ENCODE measurements around the gene MVB12B. TPM values are rescaled to one million over a fixed set of nuclear protein-coding genes. Genes with fewer than 3 reads are reported as not detected.
A peak's percentile ranks its signal among the peaks of the same experiment; 100 is the strongest.

Gene MVB12B
- total RNA-seq, 1 donor from 2014 or later, result 47.5 TPM

DNA sequence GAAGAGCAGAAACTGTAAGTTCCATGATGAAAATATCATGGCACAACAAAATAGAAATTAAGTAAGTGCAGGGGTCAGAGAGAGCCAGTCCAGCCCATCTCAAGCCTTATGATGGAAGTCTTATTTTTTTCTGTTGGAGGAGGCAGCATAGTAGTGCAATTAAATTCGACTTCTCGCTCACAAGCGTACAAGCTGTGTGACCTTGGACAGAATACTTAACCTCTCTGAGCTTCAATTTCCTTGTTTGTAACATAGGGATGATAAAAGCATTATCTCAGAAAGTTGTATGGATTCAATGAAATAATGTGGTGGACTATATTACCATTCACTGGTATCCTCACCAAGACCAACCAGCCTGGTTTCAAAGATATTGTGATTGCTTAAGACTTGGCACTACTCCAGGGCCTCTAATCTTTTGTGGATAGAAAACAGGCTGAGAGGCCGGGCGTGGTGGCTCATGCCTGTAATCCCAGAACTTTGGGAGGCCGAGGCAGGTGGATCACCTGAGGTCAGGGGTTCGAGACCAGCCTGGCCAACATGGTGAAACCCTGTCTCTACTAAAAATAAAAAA lies 26.8 kb upstream of the MVB12B start:
- Histone ChIP-seq H3K4me1 (peaks cover 5% of the 10 kb centered on the region), H3K36me3 (no peaks in the 10 kb centered on the region), H3K27ac (no peak overlapping the region), H3K4me3 (no peak overlapping the region), H3K9me3 (no peaks in the 10 kb centered on the region), H3K27me3 (no peaks in the 10 kb centered on the region)
- DNase-seq (no peak), ATAC-seq (no peak)
- intact Hi-C loops (cut with DNase I), result no loop called here
- TF ChIP-seq, protein P1, sequence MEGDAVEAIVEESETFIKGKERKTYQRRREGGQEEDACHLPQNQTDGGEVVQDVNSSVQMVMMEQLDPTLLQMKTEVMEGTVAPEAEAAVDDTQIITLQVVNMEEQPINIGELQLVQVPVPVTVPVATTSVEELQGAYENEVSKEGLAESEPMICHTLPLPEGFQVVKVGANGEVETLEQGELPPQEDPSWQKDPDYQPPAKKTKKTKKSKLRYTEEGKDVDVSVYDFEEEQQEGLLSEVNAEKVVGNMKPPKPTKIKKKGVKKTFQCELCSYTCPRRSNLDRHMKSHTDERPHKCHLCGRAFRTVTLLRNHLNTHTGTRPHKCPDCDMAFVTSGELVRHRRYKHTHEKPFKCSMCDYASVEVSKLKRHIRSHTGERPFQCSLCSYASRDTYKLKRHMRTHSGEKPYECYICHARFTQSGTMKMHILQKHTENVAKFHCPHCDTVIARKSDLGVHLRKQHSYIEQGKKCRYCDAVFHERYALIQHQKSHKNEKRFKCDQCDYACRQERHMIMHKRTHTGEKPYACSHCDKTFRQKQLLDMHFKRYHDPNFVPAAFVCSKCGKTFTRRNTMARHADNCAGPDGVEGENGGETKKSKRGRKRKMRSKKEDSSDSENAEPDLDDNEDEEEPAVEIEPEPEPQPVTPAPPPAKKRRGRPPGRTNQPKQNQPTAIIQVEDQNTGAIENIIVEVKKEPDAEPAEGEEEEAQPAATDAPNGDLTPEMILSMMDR (IDR thresholded peaks at IDR 0.05), result no peak

DNA sequence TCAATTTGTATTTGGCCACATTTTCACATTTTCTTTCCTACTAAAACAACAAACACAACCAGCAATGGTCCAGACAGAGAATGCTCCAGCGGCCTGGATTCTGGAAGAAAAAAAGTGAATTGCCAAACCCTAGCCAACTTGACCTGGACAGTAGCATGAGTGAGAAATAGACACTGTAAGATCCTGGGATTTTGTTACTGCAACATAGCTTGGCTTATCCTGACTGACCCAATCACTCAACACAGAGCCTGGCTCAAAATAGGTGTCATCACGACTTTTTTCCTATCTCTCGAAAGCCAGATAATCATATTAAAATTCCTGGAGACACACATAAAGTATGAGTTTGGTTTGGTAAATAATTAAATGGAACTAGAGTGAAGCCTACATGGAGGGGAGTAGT lies 25.4 kb upstream of the MVB12B start:
- TF ChIP-seq, protein P1 (IDR thresholded peaks at IDR 0.05), result no peak
- H3K27me3 ChIP-seq, result no peaks in the 10 kb centered on the region
- H3K4me3 ChIP-seq, result no peak overlapping the region
- no peak overlapping the region for H3K27ac ChIP-seq
- intact Hi-C loops (cut with DNase I), result no loop called here
- ATAC-seq (no peak), DNase-seq (no peak)
- peaks cover 5% of the 10 kb centered on the region for H3K4me1 ChIP-seq
- no peaks in the 10 kb centered on the region for H3K36me3 ChIP-seq
- no peaks in the 10 kb centered on the region for H3K9me3 ChIP-seq

DNA sequence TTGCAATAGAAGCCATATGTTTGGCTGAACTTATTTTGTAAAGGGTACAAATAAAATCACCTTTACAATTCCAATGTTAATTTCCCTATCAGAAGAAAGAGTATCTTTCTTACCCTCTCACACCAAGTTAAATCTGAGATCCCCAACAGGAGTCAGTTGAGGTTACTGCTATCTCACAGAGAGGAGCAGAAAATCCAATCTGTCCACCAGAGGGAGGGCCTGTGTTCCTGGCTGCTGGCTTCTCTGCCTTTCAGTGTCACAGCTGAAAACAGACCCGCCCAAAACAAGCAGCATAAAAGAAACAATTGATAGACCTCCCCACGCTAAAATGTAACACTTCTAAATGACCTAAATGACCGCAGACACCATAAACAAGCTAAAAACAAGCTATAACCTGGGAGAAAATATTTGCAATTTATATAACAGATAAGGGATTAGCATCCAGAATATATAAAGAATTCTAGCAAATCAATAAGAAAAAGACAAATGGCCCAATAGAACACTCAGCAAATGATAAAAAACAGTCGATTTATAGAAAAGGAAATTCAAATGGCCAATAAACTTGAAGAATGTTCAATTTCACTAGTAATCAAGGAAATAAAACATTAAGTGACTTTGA lies 24.5 kb upstream of the MVB12B start:
- H3K4me3 ChIP-seq, result no peak overlapping the region
- no peaks in the 10 kb centered on the region for H3K27me3 ChIP-seq
- DNase-seq, result no peak
- H3K4me1 ChIP-seq, result peaks cover 5% of the 10 kb centered on the region
- ATAC-seq, result peak; percentile 80
- intact Hi-C loops (cut with DNase I), result no loop called here
- H3K9me3 ChIP-seq, result no peaks in the 10 kb centered on the region
- H3K36me3 ChIP-seq, result no peaks in the 10 kb centered on the region
- H3K27ac ChIP-seq, result no peak overlapping the region
- TF ChIP-seq, protein P1 (IDR thresholded peaks at IDR 0.05), result peak; percentile 68

DNA sequence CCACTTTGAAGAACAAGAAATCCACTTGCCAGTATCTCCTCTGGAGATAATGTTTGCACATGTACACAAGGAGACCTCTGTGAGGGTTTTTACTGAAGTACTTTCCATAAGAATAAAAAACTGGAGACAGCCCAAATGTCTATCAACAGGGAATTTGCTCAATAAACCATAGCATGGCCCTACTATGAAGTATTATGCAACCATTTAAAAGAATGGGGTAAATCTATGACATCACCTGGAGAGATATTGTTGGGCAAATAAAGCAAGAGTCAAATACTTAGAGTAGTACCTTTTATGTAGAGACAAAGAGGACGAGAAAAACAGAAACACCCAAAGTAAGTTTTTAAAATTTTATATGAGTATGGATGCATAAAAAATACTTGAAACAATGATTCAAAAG lies 23.9 kb upstream of the MVB12B start:
- H3K27me3 ChIP-seq, result no peaks in the 10 kb centered on the region
- H3K9me3 ChIP-seq, result no peaks in the 10 kb centered on the region
- H3K4me1 ChIP-seq, result peaks cover 5% of the 10 kb centered on the region
- ATAC-seq (no peak), DNase-seq (no peak)
- H3K36me3 ChIP-seq, result no peaks in the 10 kb centered on the region
- TF ChIP-seq, protein P1 (IDR thresholded peaks at IDR 0.05), result no peak
- intact Hi-C loops (cut with DNase I), result no loop called here
- H3K4me3 ChIP-seq, result no peak overlapping the region
- H3K27ac ChIP-seq, result no peak overlapping the region

DNA sequence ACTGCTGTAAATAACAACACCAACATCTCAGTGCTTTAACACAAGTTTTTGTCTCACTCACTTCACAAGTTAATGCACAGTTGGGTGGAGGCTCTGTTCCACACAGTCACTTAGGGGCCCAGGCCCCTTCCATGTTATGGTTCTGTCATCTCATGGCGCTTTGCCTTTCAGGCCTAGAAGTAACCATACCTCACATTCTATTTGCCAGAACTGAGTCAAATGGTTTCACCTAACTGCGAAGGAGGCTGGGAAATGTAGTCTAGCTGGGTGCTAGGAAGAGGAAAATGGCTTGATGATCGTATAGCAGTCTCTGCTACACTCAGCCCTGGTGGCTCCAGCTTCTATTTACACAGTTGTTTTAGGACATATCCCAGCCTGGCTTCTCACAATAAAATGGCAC lies 23.1 kb upstream of the MVB12B start:
- DNase-seq (no peak), ATAC-seq (no peak)
- Histone ChIP-seq H3K36me3 (no peaks in the 10 kb centered on the region), H3K4me3 (no peak overlapping the region), H3K27ac (no peak overlapping the region), H3K27me3 (no peaks in the 10 kb centered on the region), H3K9me3 (no peaks in the 10 kb centered on the region), H3K4me1 (peaks cover 5% of the 10 kb centered on the region)
- intact Hi-C loops (cut with DNase I), result no loop called here
- TF ChIP-seq, protein P1 (IDR thresholded peaks at IDR 0.05), result no peak
